ENCODE results near the gene TARDBP.

Gene TARDBP

GRCh38 chr1:11058595-11059154 lies 46.2 kb downstream of the TARDBP start:
- DNase-seq = no peak
- H3K36me3 ChIP-seq = peaks cover 41% of the 10 kb centered on the region
- no peaks in the 10 kb centered on the region for H3K27me3 ChIP-seq (ENCODE audit: insufficient read depth, low read depth, severe bottlenecking)
- no peak overlapping the region for H3K27ac ChIP-seq
- TF ChIP-seq CTCF (IDR thresholded peaks at IDR 0.05; ENCODE audit: low read depth, low read length) = no peak
- peak overlapping the region; percentile 90 for H3K4me3 ChIP-seq (ENCODE audit: low read depth, low read length)
- H3K9me3 ChIP-seq (ENCODE audit: severe bottlenecking) = no peaks in the 10 kb centered on the region

- TF ChIP-seq CTCF (IDR thresholded peaks at IDR 0.05; ENCODE audit: low read depth, low read length) = no peak
- Histone ChIP-seq H3K27ac (peak overlapping the region; percentile 79), H3K9me3 (ENCODE audit: severe bottlenecking) (no peaks in the 10 kb centered on the region), H3K4me3 (ENCODE audit: low read depth, low read length) (peak overlapping the region; percentile 90), H3K27me3 (ENCODE audit: insufficient read depth, low read depth, severe bottlenecking) (no peaks in the 10 kb centered on the region), H3K36me3 (peaks cover 44% of the 10 kb centered on the region)
- no peak for DNase-seq
Measured at GRCh38 chr1:11059155-11059967, 46.9 kb downstream of the TARDBP start.

- Histone ChIP-seq H3K27me3 (ENCODE audit: insufficient read depth, low read depth, severe bottlenecking) (no peaks in the 10 kb centered on the region), H3K9me3 (ENCODE audit: severe bottlenecking) (no peaks in the 10 kb centered on the region), H3K36me3 (peaks cover 49% of the 10 kb centered on the region), H3K27ac (peak within 1 kb of the TSS; percentile 79), H3K4me3 (ENCODE audit: low read depth, low read length) (peak within 1 kb of the TSS; percentile 90)
- DNase-seq = peak; percentile 89
- peak; percentile 46; the same call in 1 of the 2 replicates for TF ChIP-seq CTCF (IDR thresholded peaks at IDR 0.05; ENCODE audit: low read depth, low read length)
Measured at GRCh38 chr1:11059968-11060830, 47.7 kb downstream of the TARDBP start, which contains the start of gene SRM. Gene SRM, minus strand, starts transcription at chr1:11060018. Its CDS starts 75 bp downstream, at chr1:11059943.

GRCh38 chr1:11061652-11062365 lies 49.4 kb downstream of the TARDBP start:
- H3K9me3 ChIP-seq (ENCODE audit: severe bottlenecking) = no peaks in the 10 kb centered on the region
- H3K36me3 ChIP-seq = peaks cover 54% of the 10 kb centered on the region
- no peaks in the 10 kb centered on the region for H3K27me3 ChIP-seq (ENCODE audit: insufficient read depth, low read depth, severe bottlenecking)
- H3K27ac ChIP-seq = no peak overlapping the region
- DNase-seq = no peak
- no peak for TF ChIP-seq CTCF (IDR thresholded peaks at IDR 0.05; ENCODE audit: low read depth, low read length)
- H3K4me3 ChIP-seq (ENCODE audit: low read depth, low read length) = no peak overlapping the region

GRCh38 chr1:11062965-11063401 lies 50.5 kb downstream of the TARDBP start:
- H3K9me3 ChIP-seq (ENCODE audit: severe bottlenecking) = no peaks in the 10 kb centered on the region
- DNase-seq = no peak
- H3K4me3 ChIP-seq (ENCODE audit: low read depth, low read length) = no peak overlapping the region
- peaks cover 57% of the 10 kb centered on the region for H3K36me3 ChIP-seq
- no peaks in the 10 kb centered on the region for H3K27me3 ChIP-seq (ENCODE audit: insufficient read depth, low read depth, severe bottlenecking)
- no peak overlapping the region for H3K27ac ChIP-seq
- TF ChIP-seq CTCF (IDR thresholded peaks at IDR 0.05; ENCODE audit: low read depth, low read length) = no peak
